Neuronal stem cell (in vitro differentiated cells): ENCODE measurements around the gene XYLT1.

Source experiments
- DNase-seq: peaks from one replicate; pipeline ENCODE4 v3.0.0-alpha.2; 2013; ENCODE audit warnings: low spot score
- H2AFZ ChIP-seq: one replicate; pipeline ENCODE4 v1.6.1; 2013; ENCODE audit warnings: mild to moderate bottlenecking, low read length, inconsistent platforms
- H2AK5ac ChIP-seq: 2 replicates; pipeline ENCODE4 v1.6.1; 2013; ENCODE audit warnings: low read depth, mild to moderate bottlenecking, inconsistent platforms, low read length, moderate library complexity, mixed read lengths
- H2BK120ac ChIP-seq: 2 replicates; pipeline ENCODE4 v1.6.1; 2013; ENCODE audit warnings: low read depth, mild to moderate bottlenecking, inconsistent platforms, low read length, moderate library complexity, mixed read lengths
- H2BK12ac ChIP-seq: one replicate; pipeline ENCODE4 v1.6.1; 2013; ENCODE audit warnings: low read length, inconsistent platforms
- H2BK15ac ChIP-seq: 2 replicates; pipeline ENCODE4 v1.6.1; 2013; ENCODE audit warnings: mild to moderate bottlenecking, low read length, inconsistent platforms, mixed read lengths
- H2BK5ac ChIP-seq: one replicate; pipeline ENCODE4 v1.6.1; 2013; ENCODE audit warnings: inconsistent platforms, mild to moderate bottlenecking, low read length, moderate library complexity
- H3K14ac ChIP-seq: one replicate; pipeline ENCODE4 v1.6.1; 2013; ENCODE audit warnings: low read length, inconsistent platforms
- H3K18ac ChIP-seq: 2 replicates; pipeline ENCODE4 v1.6.1; 2013; ENCODE audit warnings: low read length, inconsistent platforms
- H3K23ac ChIP-seq: 2 replicates; pipeline ENCODE4 v1.6.1; 2013; ENCODE audit warnings: low read depth, mild to moderate bottlenecking, mixed read lengths, low read length, inconsistent platforms; ENCODE audit not compliant: poor library complexity
- H3K27ac ChIP-seq: replicated peaks from 3 replicates; pipeline ENCODE4 v1.5.1; 2013; ENCODE audit warnings: low read length, inconsistent platforms
- H3K27me3 ChIP-seq, 3 experiments: 2 replicates each; pipeline ENCODE4 v1.6.1; 2013; ENCODE audit warnings: low read length in 3 of 3, mild to moderate bottlenecking in 2 of 3, inconsistent platforms in 1 of 3, low read depth in 1 of 3, mixed read lengths in 1 of 3, moderate library complexity in 1 of 3; ENCODE audit not compliant: control insufficient read depth in 3 of 3, insufficient read depth in 3 of 3
- H3K36me3 ChIP-seq, 2 donors: replicated peaks in 1 of 2; 2 replicates each; pipeline ENCODE4 v1.6.1; 2013; ENCODE audit warnings: low read length in 2 of 2; ENCODE audit not compliant: control insufficient read depth in 2 of 2, insufficient read depth in 2 of 2
- H3K4ac ChIP-seq: 2 replicates; pipeline ENCODE4 v1.6.1; 2013; ENCODE audit warnings: inconsistent platforms, mild to moderate bottlenecking, low read length, moderate library complexity
- H3K4me1 ChIP-seq, 2 donors: 1 replicate in 1 of 2; 2 replicates in 1 of 2; pipeline ENCODE4 v1.6.1; 2013; ENCODE audit warnings: low read length in 2 of 2, low read depth in 1 of 2; ENCODE audit not compliant: control insufficient read depth in 2 of 2, insufficient read depth in 1 of 2
- H3K4me2 ChIP-seq: one replicate; pipeline ENCODE4 v1.6.1; 2013; ENCODE audit warnings: mild to moderate bottlenecking, low read length, inconsistent platforms; ENCODE audit not compliant: insufficient read depth, poor library complexity, severe bottlenecking
- H3K4me3 ChIP-seq, 2 donors: 2 replicates each; pipeline ENCODE4 v1.5.1; 2013; ENCODE audit warnings: low read length in 2 of 2, mild to moderate bottlenecking in 2 of 2, inconsistent platforms in 1 of 2, moderate library complexity in 1 of 2
- H3K79me1 ChIP-seq: one replicate; pipeline ENCODE4 v1.6.1; 2013; ENCODE audit warnings: low read depth, mild to moderate bottlenecking, inconsistent platforms, low read length, moderate library complexity
- H3K9ac ChIP-seq: one replicate; pipeline ENCODE4 v1.6.1; 2013; ENCODE audit warnings: mild to moderate bottlenecking, low read depth, low read length, inconsistent platforms; ENCODE audit not compliant: poor library complexity
- H3K9me3 ChIP-seq, 2 donors: replicated peaks in 1 of 2; 2 replicates each; pipeline versions ENCODE3 to v1.6.1; 2013; ENCODE audit warnings: low read length in 2 of 2, mild to moderate bottlenecking in 2 of 2, inconsistent platforms in 1 of 2, low read depth in 1 of 2, mixed read lengths in 1 of 2, moderate library complexity in 1 of 2; ENCODE audit not compliant: control insufficient read depth in 2 of 2, insufficient read depth in 1 of 2
- H4K8ac ChIP-seq: one replicate; pipeline ENCODE4 v1.6.1; 2013; ENCODE audit warnings: low read depth, mild to moderate bottlenecking, inconsistent platforms, low read length, moderate library complexity
- H4K91ac ChIP-seq: one replicate; pipeline ENCODE4 v1.6.1; 2013; ENCODE audit warnings: low read length, low read depth, mild to moderate bottlenecking, inconsistent platforms; ENCODE audit not compliant: poor library complexity
- WGBS, 2 donors: extraction: QIAGEN DNeasy Blood & Tissue Kit; methylation state at CpG; one replicate each; pipeline ENCODE4 v1.1.7; 2013; ENCODE audit warnings: missing lambda C conversion rate in 2 of 2, mixed read lengths in 1 of 2; ENCODE audit not compliant: insufficient read length in 2 of 2, insufficient replicate concordance in 1 of 2; ENCODE audit errors: extremely low coverage in 2 of 2; 5-methylcytosine and 5-hydroxymethylcytosine counted together

XYLT1 gene

DNA sequence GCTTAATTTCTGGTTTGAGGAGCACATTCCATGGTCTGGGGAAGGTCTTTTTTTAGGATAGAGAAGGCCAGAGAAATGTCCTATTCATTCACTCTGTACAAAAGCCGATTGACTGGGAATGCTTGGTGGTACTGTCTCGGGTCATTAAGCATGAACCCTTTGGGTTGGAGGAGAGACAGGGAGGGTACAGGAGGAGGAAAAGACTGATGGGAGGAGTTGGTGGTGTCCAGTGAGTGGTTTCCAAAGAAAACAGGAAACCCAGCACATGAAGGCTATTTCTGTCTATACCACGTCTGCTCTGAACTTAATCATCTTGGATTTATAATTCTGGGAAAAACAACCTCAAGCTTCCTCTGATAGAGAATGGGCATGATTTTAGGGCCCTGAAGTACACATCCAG, 111.9 kb downstream of the XYLT1 start:
- no peak overlapping the region for H3K4me3 ChIP-seq
- no peak overlapping the region for H2AFZ ChIP-seq
- H3K79me1 ChIP-seq, result peaks cover 2% of the 10 kb centered on the region
- no peak overlapping the region for H3K23ac ChIP-seq
- H3K4me2 ChIP-seq, result no peak overlapping the region
- no peaks in the 10 kb centered on the region for H3K27me3 ChIP-seq
- H3K9ac ChIP-seq, result no peak overlapping the region
- H3K36me3 ChIP-seq, result no peaks in the 10 kb centered on the region
- peak overlapping the region; percentile 40 for H3K27ac ChIP-seq
- H2AK5ac ChIP-seq, result no peak overlapping the region
- H3K9me3 ChIP-seq, result no peaks in the 10 kb centered on the region
- no peak overlapping the region for H4K8ac ChIP-seq
- H3K18ac ChIP-seq, result no peak overlapping the region
- H3K4me1 ChIP-seq, result peaks cover 26 to 32% of the 10 kb centered on the region in 2 donors
- H2BK120ac ChIP-seq, result no peak overlapping the region
- H2BK5ac ChIP-seq, result no peak overlapping the region
- no peak overlapping the region for H3K4ac ChIP-seq
- no peak overlapping the region for H2BK15ac ChIP-seq
- WGBS, 2 donors, result no CpG with 5 or more reads among the region's 3 CpGs
- H4K91ac ChIP-seq, result no peak overlapping the region
- no peak overlapping the region for H3K14ac ChIP-seq
- DNase-seq, result no peak
- no peak overlapping the region for H2BK12ac ChIP-seq

DNA sequence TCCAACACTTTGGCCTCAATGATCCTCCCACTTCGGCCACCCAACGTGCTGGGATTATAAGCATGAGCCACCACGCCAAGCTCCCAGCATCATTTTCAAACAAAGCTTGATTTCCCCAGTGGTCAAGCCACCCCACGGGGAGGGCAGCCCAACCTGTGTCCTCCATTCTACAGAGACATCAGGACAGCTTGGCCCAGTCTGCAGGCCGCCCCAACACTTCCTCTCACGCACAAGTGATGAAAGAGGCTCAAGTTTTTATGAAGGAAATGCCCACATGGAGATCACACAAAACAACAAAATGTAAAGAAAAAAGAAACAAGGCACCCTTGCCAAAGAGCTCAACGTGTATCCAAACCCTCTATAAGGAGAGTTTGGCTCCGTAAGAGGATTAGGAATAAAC, 112.4 kb downstream of the XYLT1 start:
- H3K27me3 ChIP-seq, result no peaks in the 10 kb centered on the region
- no peak overlapping the region for H4K8ac ChIP-seq
- H3K9me3 ChIP-seq, result no peaks in the 10 kb centered on the region
- no peak overlapping the region for H2BK120ac ChIP-seq
- WGBS, 2 donors, result no CpG with 5 or more reads among the region's 8 CpGs
- no peak overlapping the region for H3K4ac ChIP-seq
- no peak for DNase-seq
- H3K14ac ChIP-seq, result peak overlapping the region; percentile 66
- peak overlapping the region; percentile 48 for H2AK5ac ChIP-seq
- H3K4me1 ChIP-seq, result peaks cover 26 to 32% of the 10 kb centered on the region in 2 donors
- H4K91ac ChIP-seq, result no peak overlapping the region
- H3K36me3 ChIP-seq, result no peaks in the 10 kb centered on the region
- H3K79me1 ChIP-seq, result peaks cover 2% of the 10 kb centered on the region
- no peak overlapping the region for H2BK12ac ChIP-seq
- no peak overlapping the region for H2AFZ ChIP-seq
- H2BK15ac ChIP-seq, result no peak overlapping the region
- H3K9ac ChIP-seq, result no peak overlapping the region
- H2BK5ac ChIP-seq, result no peak overlapping the region
- no peak overlapping the region for H3K4me2 ChIP-seq
- no peak overlapping the region for H3K4me3 ChIP-seq
- peak overlapping the region; percentile 80 for H3K18ac ChIP-seq
- H3K27ac ChIP-seq, result peak overlapping the region; percentile 40
- H3K23ac ChIP-seq, result no peak overlapping the region

DNA sequence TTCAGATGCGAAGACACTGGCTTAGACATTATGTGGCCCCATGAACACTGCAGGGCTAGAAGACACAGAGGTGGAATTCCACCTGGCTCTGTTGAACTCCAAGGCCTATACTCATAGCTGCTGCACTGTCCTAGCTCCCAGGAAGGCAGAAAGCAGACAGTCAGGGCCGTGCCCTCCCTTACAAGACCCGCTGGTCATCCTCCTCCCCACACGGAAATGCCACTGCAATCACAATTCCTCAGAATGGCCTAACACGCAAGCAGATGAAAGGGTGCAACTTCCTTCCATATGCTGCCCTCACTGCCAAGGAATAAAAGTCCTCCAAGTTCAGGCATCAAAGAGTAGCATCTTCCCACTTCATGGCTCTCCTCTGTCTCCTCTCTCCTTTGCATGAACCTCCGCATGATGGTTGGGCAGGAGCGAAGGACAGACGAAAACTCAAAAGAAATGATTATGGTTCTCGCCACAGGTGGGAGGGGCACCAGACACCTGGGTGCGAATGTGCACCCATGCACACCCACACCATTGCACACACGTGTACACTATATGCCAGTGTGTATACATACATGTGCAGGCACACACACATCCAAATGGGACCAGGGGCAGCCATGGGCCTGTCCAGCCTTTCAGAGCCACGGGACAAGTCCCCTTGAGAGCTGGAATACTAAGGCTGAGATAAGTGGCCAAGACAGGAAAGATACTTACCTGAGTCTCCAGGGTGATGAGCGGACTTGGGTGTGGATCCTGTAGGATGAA, 113.3 kb downstream of the XYLT1 start:
- Histone ChIP-seq H3K14ac (peak overlapping the region; percentile 61), H4K8ac (no peak overlapping the region), H4K91ac (peak overlapping the region; percentile 46), H3K9ac (no peak overlapping the region), H3K18ac (peak overlapping the region; percentile 87), H2BK120ac (no peak overlapping the region), H3K4ac (no peak overlapping the region), H2BK15ac (peak overlapping the region; percentile 19), H2BK12ac (no peak overlapping the region), H3K27me3 (no peaks in the 10 kb centered on the region), H3K23ac (no peak overlapping the region), H3K27ac (no peak overlapping the region), H3K4me2 (no peak overlapping the region), H2AFZ (no peak overlapping the region), H3K9me3 (no peaks in the 10 kb centered on the region), H3K36me3 (no peaks in the 10 kb centered on the region), H2AK5ac (peak overlapping the region; percentile 65), H3K79me1 (peaks cover 2% of the 10 kb centered on the region), H3K4me3 (no peak overlapping the region), H3K4me1 (peaks cover 26 to 32% of the 10 kb centered on the region in 2 donors), H2BK5ac (no peak overlapping the region)
- no peak for DNase-seq
- no CpG with 5 or more reads among the region's 13 CpGs for WGBS, 2 donors

DNA sequence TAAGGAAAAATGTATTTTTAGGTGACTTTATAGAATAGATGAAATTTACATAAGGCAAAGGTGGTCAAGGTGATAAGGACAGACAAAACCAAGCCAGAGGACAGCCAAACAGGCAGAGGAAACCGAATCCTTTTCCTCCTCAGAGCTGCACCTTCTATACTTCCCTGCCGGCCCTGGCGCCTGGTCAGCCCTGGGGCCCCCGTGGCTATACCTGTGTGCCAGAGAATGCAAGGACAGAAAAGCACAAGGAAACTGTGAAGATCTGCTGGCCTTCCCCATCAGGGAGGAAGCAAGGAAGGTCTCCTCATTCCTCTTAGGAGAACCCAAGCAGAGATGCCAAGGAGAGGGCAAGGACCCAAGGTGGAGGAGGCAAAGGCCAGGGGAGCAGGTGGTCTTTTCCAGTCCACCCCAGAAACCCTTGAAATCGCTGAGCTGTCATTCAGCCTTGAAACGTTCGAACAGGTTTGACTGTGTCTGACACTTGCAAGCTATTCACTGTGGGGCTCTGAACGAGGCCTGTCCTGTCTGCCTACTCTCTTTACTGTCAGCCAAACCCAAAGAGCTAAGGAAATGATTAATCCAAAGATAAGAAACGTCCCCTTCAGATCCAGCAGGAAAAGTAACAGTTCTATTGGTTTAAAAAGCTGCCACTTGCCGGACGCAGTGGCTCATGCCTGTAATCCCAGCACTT, 114.4 kb downstream of the XYLT1 start:
- H3K27ac ChIP-seq, result no peak overlapping the region
- no peak for DNase-seq

More for the DNA sequence above, 114.4 kb downstream of the XYLT1 start:
- no peak overlapping the region for H3K4me2 ChIP-seq
- H2BK12ac ChIP-seq, result no peak overlapping the region
- H2BK5ac ChIP-seq, result no peak overlapping the region
- no peaks in the 10 kb centered on the region for H3K36me3 ChIP-seq
- H4K91ac ChIP-seq, result no peak overlapping the region
- H3K14ac ChIP-seq, result no peak overlapping the region
- H3K79me1 ChIP-seq, result peaks cover 2% of the 10 kb centered on the region
- no peak overlapping the region for H3K4ac ChIP-seq
- no peak overlapping the region for H4K8ac ChIP-seq
- H2AFZ ChIP-seq, result no peak overlapping the region
- no peak overlapping the region for H3K4me3 ChIP-seq
- no CpG with 5 or more reads among the region's 11 CpGs for WGBS, 2 donors
- H3K23ac ChIP-seq, result no peak overlapping the region
- H2BK120ac ChIP-seq, result no peak overlapping the region
- peaks cover 26 to 32% of the 10 kb centered on the region in 2 donors for H3K4me1 ChIP-seq
- no peak overlapping the region for H2AK5ac ChIP-seq
- H3K9me3 ChIP-seq, result no peaks in the 10 kb centered on the region
- no peaks in the 10 kb centered on the region for H3K27me3 ChIP-seq
- H3K9ac ChIP-seq, result no peak overlapping the region
- no peak overlapping the region for H2BK15ac ChIP-seq
- H3K18ac ChIP-seq, result no peak overlapping the region
